Measurements from ENCODE around the gene TRIL.

Gene TRIL

GRCh38 chr7:28903730-28904577, 54.2 kb downstream of the TRIL start:
- in situ Hi-C loops (cut with MboI; ENCODE audit: low pct_unique_long_range_greater_than_20kb, low sequenced_read_pairs), result loop anchor here (25.0 kb wide), 1 partner anchor 508 kb away; no protein-coding TSS in a partner anchor
- DNase-seq, result no peak
